EL (cell line): Measurements from ENCODE around the gene TPM1.

Experiments
- DNase-seq: peaks from one replicate; pipeline ENCODE4 v3.0.0-alpha.2; 2016

The TPM1 gene

GRCh38 chr15:63043335-63044076, 959 bp downstream of the TPM1 start:
- no peak for DNase-seq

- DNase-seq = peak; percentile 39
Observed at GRCh38 chr15:63044077-63044644, 1.6 kb downstream of the TPM1 start.

GRCh38 chr15:63044645-63045464, 2.3 kb downstream of the TPM1 start:
- peak; percentile 78 for DNase-seq

- DNase-seq = peak; percentile 58
Observed at GRCh38 chr15:63045465-63045840, 2.9 kb downstream of the TPM1 start.

- DNase-seq = no peak
Observed at GRCh38 chr15:63045879-63046278, 3.3 kb downstream of the TPM1 start.

- peak; percentile 72 for DNase-seq
Observed at GRCh38 chr15:63046917-63047760, 4.6 kb downstream of the TPM1 start.

- no peak for DNase-seq
Observed at GRCh38 chr15:63047792-63048114, 5.2 kb downstream of the TPM1 start.

GRCh38 chr15:63048115-63048775, 5.7 kb downstream of the TPM1 start:
- peak; percentile 96 for DNase-seq

- DNase-seq = peak; percentile 60
Observed at GRCh38 chr15:63048776-63049665, 6.5 kb downstream of the TPM1 start.

GRCh38 chr15:63049783-63050371, 7.3 kb downstream of the TPM1 start:
- no peak for DNase-seq

GRCh38 chr15:63050731-63051155, 8.2 kb downstream of the TPM1 start:
- DNase-seq = peak; percentile 60

GRCh38 chr15:63051156-63052066, 8.9 kb downstream of the TPM1 start:
- DNase-seq = peak; percentile 75

- DNase-seq = no peak
Observed at GRCh38 chr15:63052077-63052841, 9.7 kb downstream of the TPM1 start.

- peak; percentile 83 for DNase-seq
Observed at GRCh38 chr15:63052961-63053698, 10.6 kb downstream of the TPM1 start.

- DNase-seq = no peak
Observed at GRCh38 chr15:63054281-63054683, 11.7 kb downstream of the TPM1 start.

- DNase-seq = no peak
Observed at GRCh38 chr15:63054985-63055384, 12.4 kb downstream of the TPM1 start.

GRCh38 chr15:63056829-63057228, 14.3 kb downstream of the TPM1 start:
- DNase-seq = no peak
